ENCODE data around the gene LYPD6. TPM values are rescaled to one million over a fixed set of nuclear protein-coding genes. Genes with fewer than 3 reads are reported as not detected.

Gene LYPD6
- total RNA-seq, 1 experiment from 2014 or later = 0.54 TPM

GRCh38 chr2:149346272-149346671 is 15.9 kb downstream of the LYPD6 start:
- BruUV-seq (replicated peaks) = no TSS peak
- ChIA-PET CTCF (interaction anchor here (0.8 kb wide), 1 partner anchor 329 kb away, joined by 3 read pairs; no protein-coding TSS in a partner anchor), POLR2A (ENCODE audit: low non-redundant PET) (no interaction called here)
- Histone ChIP-seq H3K4me3 (ENCODE audit: low read depth, low read length, poor library complexity, severe bottlenecking) (no peak overlapping the region), H3K36me3 (ENCODE audit: insufficient read depth, low read length, poor library complexity, severe bottlenecking) (no peaks in the 10 kb centered on the region), H3K4me1 (ENCODE audit: insufficient read depth, low read length, poor library complexity, severe bottlenecking) (no peaks in the 10 kb centered on the region), H3K27me3 (replicated peaks; ENCODE audit: insufficient read depth, low read depth, low read length, poor library complexity) (no peaks in the 10 kb centered on the region), H3K27ac (ENCODE audit: low read depth, low read length, poor library complexity, severe bottlenecking) (no peak overlapping the region), H3K9me3 (ENCODE audit: low read depth, low read length, poor library complexity, severe bottlenecking) (no peaks in the 10 kb centered on the region)
- intact Hi-C loops (cut with micrococcal nuclease; ENCODE audit: unreplicated experiment) = no loop called here
- TF ChIP-seq, protein P1, sequence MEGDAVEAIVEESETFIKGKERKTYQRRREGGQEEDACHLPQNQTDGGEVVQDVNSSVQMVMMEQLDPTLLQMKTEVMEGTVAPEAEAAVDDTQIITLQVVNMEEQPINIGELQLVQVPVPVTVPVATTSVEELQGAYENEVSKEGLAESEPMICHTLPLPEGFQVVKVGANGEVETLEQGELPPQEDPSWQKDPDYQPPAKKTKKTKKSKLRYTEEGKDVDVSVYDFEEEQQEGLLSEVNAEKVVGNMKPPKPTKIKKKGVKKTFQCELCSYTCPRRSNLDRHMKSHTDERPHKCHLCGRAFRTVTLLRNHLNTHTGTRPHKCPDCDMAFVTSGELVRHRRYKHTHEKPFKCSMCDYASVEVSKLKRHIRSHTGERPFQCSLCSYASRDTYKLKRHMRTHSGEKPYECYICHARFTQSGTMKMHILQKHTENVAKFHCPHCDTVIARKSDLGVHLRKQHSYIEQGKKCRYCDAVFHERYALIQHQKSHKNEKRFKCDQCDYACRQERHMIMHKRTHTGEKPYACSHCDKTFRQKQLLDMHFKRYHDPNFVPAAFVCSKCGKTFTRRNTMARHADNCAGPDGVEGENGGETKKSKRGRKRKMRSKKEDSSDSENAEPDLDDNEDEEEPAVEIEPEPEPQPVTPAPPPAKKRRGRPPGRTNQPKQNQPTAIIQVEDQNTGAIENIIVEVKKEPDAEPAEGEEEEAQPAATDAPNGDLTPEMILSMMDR (conservative IDR thresholded peaks at IDR 0.05; ENCODE audit: low read depth, low read length) = no peak
- TF ChIP-seq EZH2 (IDR thresholded peaks at IDR 0.05; ENCODE audit: borderline replicate concordance, low read depth, low read length, poor library complexity, severe bottlenecking) = no peak
- DNase-seq (ENCODE audit: low spot score) = no peak

DNA sequence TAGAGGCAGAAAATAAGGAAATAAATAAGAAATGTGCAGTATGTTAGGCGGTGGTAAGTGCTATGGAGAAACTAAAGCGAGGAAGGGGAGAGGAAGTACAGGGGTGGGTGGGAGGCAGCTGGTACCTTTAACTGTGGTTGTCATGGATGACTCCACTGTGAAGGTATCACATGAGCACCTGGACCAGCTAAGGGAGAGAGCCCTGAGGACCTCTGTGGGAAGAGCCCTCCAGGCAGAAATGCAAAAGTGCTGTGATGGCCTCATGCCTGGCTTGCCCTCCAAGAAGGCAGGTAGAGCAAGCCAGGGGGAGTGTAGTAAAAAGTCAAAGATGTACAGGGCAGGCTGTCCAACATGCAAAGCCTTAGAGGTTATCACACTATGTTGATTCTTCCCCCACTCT is 17.9 kb downstream of the LYPD6 start:
- H3K4me3 ChIP-seq (ENCODE audit: low read depth, low read length, poor library complexity, severe bottlenecking) = no peak overlapping the region
- H3K36me3 ChIP-seq (ENCODE audit: insufficient read depth, low read length, poor library complexity, severe bottlenecking) = no peaks in the 10 kb centered on the region
- no peak for TF ChIP-seq EZH2 (IDR thresholded peaks at IDR 0.05; ENCODE audit: borderline replicate concordance, low read depth, low read length, poor library complexity, severe bottlenecking)
- TF ChIP-seq, protein P1 (conservative IDR thresholded peaks at IDR 0.05; ENCODE audit: low read depth, low read length) = no peak
- no peak overlapping the region for H3K27ac ChIP-seq (ENCODE audit: low read depth, low read length, poor library complexity, severe bottlenecking)
- no peak for DNase-seq (ENCODE audit: low spot score)
- BruUV-seq (replicated peaks) = no TSS peak
- H3K27me3 ChIP-seq (replicated peaks; ENCODE audit: insufficient read depth, low read depth, low read length, poor library complexity) = no peaks in the 10 kb centered on the region
- no peaks in the 10 kb centered on the region for H3K4me1 ChIP-seq (ENCODE audit: insufficient read depth, low read length, poor library complexity, severe bottlenecking)
- intact Hi-C loops (cut with micrococcal nuclease; ENCODE audit: unreplicated experiment) = no loop called here
- ChIA-PET CTCF (no interaction called here), POLR2A (ENCODE audit: low non-redundant PET) (no interaction called here)
- no peaks in the 10 kb centered on the region for H3K9me3 ChIP-seq (ENCODE audit: low read depth, low read length, poor library complexity, severe bottlenecking)

- TF ChIP-seq EZH2 (IDR thresholded peaks at IDR 0.05; ENCODE audit: borderline replicate concordance, low read depth, low read length, poor library complexity, severe bottlenecking) = no peak
- TF ChIP-seq, protein P1 (conservative IDR thresholded peaks at IDR 0.05; ENCODE audit: low read depth, low read length) = no peak
- Histone ChIP-seq H3K36me3 (ENCODE audit: insufficient read depth, low read length, poor library complexity, severe bottlenecking) (no peaks in the 10 kb centered on the region), H3K4me3 (ENCODE audit: low read depth, low read length, poor library complexity, severe bottlenecking) (no peak overlapping the region), H3K27me3 (replicated peaks; ENCODE audit: insufficient read depth, low read depth, low read length, poor library complexity) (no peaks in the 10 kb centered on the region), H3K9me3 (ENCODE audit: low read depth, low read length, poor library complexity, severe bottlenecking) (no peaks in the 10 kb centered on the region), H3K4me1 (ENCODE audit: insufficient read depth, low read length, poor library complexity, severe bottlenecking) (no peaks in the 10 kb centered on the region), H3K27ac (ENCODE audit: low read depth, low read length, poor library complexity, severe bottlenecking) (no peak overlapping the region)
- DNase-seq (ENCODE audit: low spot score) = no peak
- BruUV-seq (replicated peaks) = no TSS peak
- CTCF ChIA-PET = no interaction called here
- intact Hi-C loops (cut with micrococcal nuclease; ENCODE audit: unreplicated experiment) = no loop called here
- POLR2A ChIA-PET (ENCODE audit: low non-redundant PET) = no interaction called here
These were observed 23.0 kb downstream of the LYPD6 start for GRCh38 chr2:149353421-149353820.
